Measurements from ENCODE around the gene CES5A. TPM values are rescaled to one million over a fixed set of nuclear protein-coding genes. Genes with fewer than 3 reads are reported as not detected.

Gene CES5A
- total and polyA plus RNA-seq, 2 donors (not counting 1 experiment from before 2014, with no cell fraction given) = not detected

GRCh38 chr16:55849536-55849935 is 25.6 kb downstream of the CES5A start:
- Histone ChIP-seq H3K27me3 (replicated peaks in 1 of 4; ENCODE audit: control extremely low read depth in 1 of 4, control insufficient read depth in 3 of 4, insufficient read depth in 4 of 4, low read length in 3 of 4) (peaks cover 0 to 5% (median 0%) of the 10 kb centered on the region in 4 experiments), H3K27ac (ENCODE audit: low read length in 2 of 2) (no peak overlapping the region), H3K4me2 (replicated peaks; ENCODE audit: low read depth, low read length, poor library complexity, severe bottlenecking) (no peak overlapping the region), H3K9me3 (ENCODE audit: control extremely low read depth in 1 of 3, control insufficient read depth in 2 of 3, insufficient read depth in 1 of 3, low read length in 2 of 3) (no peaks in the 10 kb centered on the region), H3K9ac (ENCODE audit: low read length) (no peak overlapping the region), H3K4me1 (ENCODE audit: control insufficient read depth in 2 of 2, insufficient read depth in 2 of 2, low read length in 2 of 2) (no peaks in the 10 kb centered on the region), H2AFZ (ENCODE audit: insufficient read depth, low read depth, low read length, poor library complexity, severe bottlenecking) (no peak overlapping the region), H4K20me1 (ENCODE audit: control insufficient read depth, insufficient read depth, low read length, poor library complexity, severe bottlenecking) (no peaks in the 10 kb centered on the region), H3K36me3 (replicated peaks in 1 of 2; ENCODE audit: control extremely low read depth in 1 of 2, control insufficient read depth in 1 of 2, extremely low read depth in 1 of 2, insufficient read depth in 2 of 2, low read length in 1 of 2) (no peaks in the 10 kb centered on the region), H3K79me2 (ENCODE audit: control insufficient read depth, insufficient read depth, low read length) (no peaks in the 10 kb centered on the region), H3K4me3 (ENCODE audit: control extremely low read depth in 1 of 5, extremely low read depth in 1 of 5, insufficient read depth in 1 of 5, low read depth in 2 of 5, low read length in 4 of 5) (no peak overlapping the region)
- no peak for ATAC-seq (ENCODE audit: low read depth)
- intact Hi-C loops (cut with micrococcal nuclease) = no loop called here
- Mint-ChIP-seq H3K4me3 (no peak overlapping the region), H3K27me3 (peaks cover 37% of the 10 kb centered on the region), H3K4me1 (no peaks in the 10 kb centered on the region), H3K27ac (no peak overlapping the region), H3K9me3 (ENCODE audit: insufficient read depth) (no peaks in the 10 kb centered on the region)
- ChIA-PET POLR2A (no interaction called here), CTCF (interaction anchor here (1.3 kb wide), 1 partner anchor 9 kb away, joined by 4 read pairs; no protein-coding TSS in a partner anchor)
- no peak for TF ChIP-seq EZH2 (IDR thresholded peaks at IDR 0.05; ENCODE audit: borderline replicate concordance, insufficient read depth, low read depth, low read length, poor library complexity, severe bottlenecking)
- TF ChIP-seq, protein P1, sequence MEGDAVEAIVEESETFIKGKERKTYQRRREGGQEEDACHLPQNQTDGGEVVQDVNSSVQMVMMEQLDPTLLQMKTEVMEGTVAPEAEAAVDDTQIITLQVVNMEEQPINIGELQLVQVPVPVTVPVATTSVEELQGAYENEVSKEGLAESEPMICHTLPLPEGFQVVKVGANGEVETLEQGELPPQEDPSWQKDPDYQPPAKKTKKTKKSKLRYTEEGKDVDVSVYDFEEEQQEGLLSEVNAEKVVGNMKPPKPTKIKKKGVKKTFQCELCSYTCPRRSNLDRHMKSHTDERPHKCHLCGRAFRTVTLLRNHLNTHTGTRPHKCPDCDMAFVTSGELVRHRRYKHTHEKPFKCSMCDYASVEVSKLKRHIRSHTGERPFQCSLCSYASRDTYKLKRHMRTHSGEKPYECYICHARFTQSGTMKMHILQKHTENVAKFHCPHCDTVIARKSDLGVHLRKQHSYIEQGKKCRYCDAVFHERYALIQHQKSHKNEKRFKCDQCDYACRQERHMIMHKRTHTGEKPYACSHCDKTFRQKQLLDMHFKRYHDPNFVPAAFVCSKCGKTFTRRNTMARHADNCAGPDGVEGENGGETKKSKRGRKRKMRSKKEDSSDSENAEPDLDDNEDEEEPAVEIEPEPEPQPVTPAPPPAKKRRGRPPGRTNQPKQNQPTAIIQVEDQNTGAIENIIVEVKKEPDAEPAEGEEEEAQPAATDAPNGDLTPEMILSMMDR (IDR thresholded peaks at IDR 0.05) = no peak
- no peak for DNase-seq
- 85% methylated on average over 12 of the region's 13 CpGs for WGBS (ENCODE audit: insufficient coverage)

DNA sequence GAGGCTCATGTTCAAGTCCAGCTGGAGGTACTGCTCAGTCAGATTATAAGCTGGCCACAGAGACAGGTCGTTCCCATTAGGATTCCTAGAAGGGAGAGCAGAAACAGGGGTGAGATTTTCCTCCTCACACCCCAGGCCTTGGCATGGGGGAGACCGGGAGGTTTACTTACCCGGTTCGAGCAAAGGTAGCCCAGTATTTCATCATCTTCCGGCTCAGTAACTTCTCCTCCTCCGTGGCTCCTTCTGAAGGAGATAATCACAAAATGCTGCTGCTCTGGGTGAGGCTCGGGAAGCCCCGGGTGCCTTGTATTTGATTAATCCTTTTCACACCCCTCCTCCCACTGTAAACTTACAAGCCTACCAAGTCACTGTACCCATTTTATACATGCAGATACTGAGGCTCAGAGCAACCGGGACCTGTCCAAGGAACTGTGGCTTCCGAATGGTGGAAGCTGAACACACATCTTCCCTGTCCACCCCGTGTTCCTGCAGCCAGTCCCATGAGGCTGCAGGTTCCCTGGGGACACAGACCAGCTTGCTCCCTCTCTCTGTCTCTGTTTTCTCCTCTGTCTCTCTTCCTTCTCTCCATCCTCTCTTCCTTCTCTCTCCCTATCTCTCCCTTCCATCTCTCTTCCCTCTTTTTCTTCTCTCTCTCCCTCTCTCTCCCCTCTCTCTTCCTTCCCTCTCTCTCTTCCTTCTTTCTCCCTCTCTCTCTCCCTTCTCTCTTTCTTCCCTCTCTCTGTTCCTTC is 28.4 kb downstream of the CES5A start:
- Histone ChIP-seq H4K20me1 (ENCODE audit: control insufficient read depth, insufficient read depth, low read length, poor library complexity, severe bottlenecking) (no peaks in the 10 kb centered on the region), H3K9me3 (ENCODE audit: control extremely low read depth in 1 of 3, control insufficient read depth in 2 of 3, insufficient read depth in 1 of 3, low read length in 2 of 3) (no peaks in the 10 kb centered on the region), H3K36me3 (replicated peaks in 1 of 2; ENCODE audit: control extremely low read depth in 1 of 2, control insufficient read depth in 1 of 2, extremely low read depth in 1 of 2, insufficient read depth in 2 of 2, low read length in 1 of 2) (no peaks in the 10 kb centered on the region), H3K27ac (ENCODE audit: low read length in 2 of 2) (no peak overlapping the region), H2AFZ (ENCODE audit: insufficient read depth, low read depth, low read length, poor library complexity, severe bottlenecking) (no peak overlapping the region), H3K4me2 (replicated peaks; ENCODE audit: low read depth, low read length, poor library complexity, severe bottlenecking) (no peak overlapping the region), H3K4me3 (ENCODE audit: control extremely low read depth in 1 of 5, extremely low read depth in 1 of 5, insufficient read depth in 1 of 5, low read depth in 2 of 5, low read length in 4 of 5) (no peak overlapping the region), H3K9ac (ENCODE audit: low read length) (no peak overlapping the region), H3K79me2 (ENCODE audit: control insufficient read depth, insufficient read depth, low read length) (no peaks in the 10 kb centered on the region), H3K27me3 (replicated peaks in 1 of 4; ENCODE audit: control extremely low read depth in 1 of 4, control insufficient read depth in 3 of 4, insufficient read depth in 4 of 4, low read length in 3 of 4) (peaks cover 0 to 5% (median 0%) of the 10 kb centered on the region in 4 experiments), H3K4me1 (ENCODE audit: control insufficient read depth in 2 of 2, insufficient read depth in 2 of 2, low read length in 2 of 2) (no peaks in the 10 kb centered on the region)
- ChIA-PET POLR2A (no interaction called here), CTCF (interaction anchor here (1.2 kb wide), 1 partner anchor 132 kb away, joined by 3 read pairs; no protein-coding TSS in a partner anchor)
- H3K27me3 Mint-ChIP-seq = peaks cover 33% of the 10 kb centered on the region
- TF ChIP-seq, protein P1 (IDR thresholded peaks at IDR 0.05) = no peak
- TF ChIP-seq EZH2 (IDR thresholded peaks at IDR 0.05; ENCODE audit: borderline replicate concordance, insufficient read depth, low read depth, low read length, poor library complexity, severe bottlenecking) = no peak
- H3K4me3 Mint-ChIP-seq = no peak overlapping the region
- ATAC-seq (ENCODE audit: low read depth) = no peak
- no peaks in the 10 kb centered on the region for H3K9me3 Mint-ChIP-seq (ENCODE audit: insufficient read depth)
- WGBS (ENCODE audit: insufficient coverage) = 67% methylated on average over 10 of the region's 11 CpGs
- intact Hi-C loops (cut with micrococcal nuclease) = no loop called here
- H3K4me1 Mint-ChIP-seq = no peaks in the 10 kb centered on the region
- no peak for DNase-seq
- no peak overlapping the region for H3K27ac Mint-ChIP-seq

Measured in B cell (primary cell).